ENCODE data around the gene RAB19. TPM values are rescaled to one million over a fixed set of nuclear protein-coding genes. Genes with fewer than 3 reads are reported as not detected.

The RAB19 gene
- polyA plus RNA-seq, 1 donor from 2014 or later, result not detected

DNA sequence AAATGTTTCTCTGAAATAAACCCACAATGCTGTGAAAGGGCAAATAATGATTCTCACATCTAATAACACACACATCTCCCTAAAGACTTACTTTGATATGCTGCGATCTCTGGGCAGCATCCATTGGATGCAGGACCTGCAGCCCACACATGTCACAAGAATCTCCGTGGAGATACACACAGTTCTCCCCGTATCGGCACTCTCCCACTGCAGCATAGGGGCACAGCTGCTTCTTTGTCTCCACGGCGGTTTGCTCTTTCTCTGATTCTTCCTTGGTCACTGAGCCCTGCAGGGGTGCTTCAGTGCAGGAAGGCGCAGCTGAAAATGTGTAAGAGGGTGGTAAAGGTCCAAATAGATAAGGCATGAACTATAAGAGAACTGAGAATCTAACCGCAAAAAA lies 55.1 kb downstream of the RAB19 start:
- Histone ChIP-seq H3K9me3 (ENCODE audit: low read length) (no peaks in the 10 kb centered on the region), H4K20me1 (ENCODE audit: insufficient read depth) (no peaks in the 10 kb centered on the region), H3K27me3 (ENCODE audit: insufficient read depth, low read depth, low read length) (no peaks in the 10 kb centered on the region), H3K9me2 (ENCODE audit: insufficient read depth, low read length) (no peaks in the 10 kb centered on the region), H3K27ac (ENCODE audit: low read length) (no peak overlapping the region), H3K79me2 (replicated peaks; ENCODE audit: insufficient read depth, low read length) (no peaks in the 10 kb centered on the region), H3K4me3 (ENCODE audit: low read length) (no peak overlapping the region), H3K4me2 (ENCODE audit: low read length) (no peak overlapping the region), H2AFZ (ENCODE audit: low read depth, low read length) (no peak overlapping the region), H3F3A (ENCODE audit: insufficient read depth, low read length, poor library complexity, severe bottlenecking) (no peaks in the 10 kb centered on the region), H3K9ac (ENCODE audit: low read length) (no peak overlapping the region), H3K36me3 (ENCODE audit: insufficient read depth, low read length) (peaks cover 9% of the 10 kb centered on the region)
- TF ChIP-seq TAF1 (IDR thresholded peaks at IDR 0.05; ENCODE audit: low read depth), result no peak
- TF ChIP-seq POLR2AphosphoS5 (IDR thresholded peaks at IDR 0.05), result no peak
- no peak for TF ChIP-seq EZH2 (IDR thresholded peaks at IDR 0.05; ENCODE audit: borderline replicate concordance, insufficient read depth, low read length, poor library complexity, severe bottlenecking)
- TF ChIP-seq MXI1 (conservative IDR thresholded peaks at IDR 0.05; ENCODE audit: poor library complexity, severe bottlenecking), result no peak
- TF ChIP-seq, protein P1, sequence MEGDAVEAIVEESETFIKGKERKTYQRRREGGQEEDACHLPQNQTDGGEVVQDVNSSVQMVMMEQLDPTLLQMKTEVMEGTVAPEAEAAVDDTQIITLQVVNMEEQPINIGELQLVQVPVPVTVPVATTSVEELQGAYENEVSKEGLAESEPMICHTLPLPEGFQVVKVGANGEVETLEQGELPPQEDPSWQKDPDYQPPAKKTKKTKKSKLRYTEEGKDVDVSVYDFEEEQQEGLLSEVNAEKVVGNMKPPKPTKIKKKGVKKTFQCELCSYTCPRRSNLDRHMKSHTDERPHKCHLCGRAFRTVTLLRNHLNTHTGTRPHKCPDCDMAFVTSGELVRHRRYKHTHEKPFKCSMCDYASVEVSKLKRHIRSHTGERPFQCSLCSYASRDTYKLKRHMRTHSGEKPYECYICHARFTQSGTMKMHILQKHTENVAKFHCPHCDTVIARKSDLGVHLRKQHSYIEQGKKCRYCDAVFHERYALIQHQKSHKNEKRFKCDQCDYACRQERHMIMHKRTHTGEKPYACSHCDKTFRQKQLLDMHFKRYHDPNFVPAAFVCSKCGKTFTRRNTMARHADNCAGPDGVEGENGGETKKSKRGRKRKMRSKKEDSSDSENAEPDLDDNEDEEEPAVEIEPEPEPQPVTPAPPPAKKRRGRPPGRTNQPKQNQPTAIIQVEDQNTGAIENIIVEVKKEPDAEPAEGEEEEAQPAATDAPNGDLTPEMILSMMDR (IDR thresholded peaks at IDR 0.05; ENCODE audit: poor library complexity, severe bottlenecking), result no peak
- TF ChIP-seq SMC3 (conservative IDR thresholded peaks at IDR 0.05; ENCODE audit: poor library complexity), result no peak
- no peak for TF ChIP-seq EP300 (conservative IDR thresholded peaks at IDR 0.05; ENCODE audit: poor library complexity, severe bottlenecking)
- TF ChIP-seq RAD21 (conservative IDR thresholded peaks at IDR 0.05), result no peak
- TF ChIP-seq, protein P2, sequence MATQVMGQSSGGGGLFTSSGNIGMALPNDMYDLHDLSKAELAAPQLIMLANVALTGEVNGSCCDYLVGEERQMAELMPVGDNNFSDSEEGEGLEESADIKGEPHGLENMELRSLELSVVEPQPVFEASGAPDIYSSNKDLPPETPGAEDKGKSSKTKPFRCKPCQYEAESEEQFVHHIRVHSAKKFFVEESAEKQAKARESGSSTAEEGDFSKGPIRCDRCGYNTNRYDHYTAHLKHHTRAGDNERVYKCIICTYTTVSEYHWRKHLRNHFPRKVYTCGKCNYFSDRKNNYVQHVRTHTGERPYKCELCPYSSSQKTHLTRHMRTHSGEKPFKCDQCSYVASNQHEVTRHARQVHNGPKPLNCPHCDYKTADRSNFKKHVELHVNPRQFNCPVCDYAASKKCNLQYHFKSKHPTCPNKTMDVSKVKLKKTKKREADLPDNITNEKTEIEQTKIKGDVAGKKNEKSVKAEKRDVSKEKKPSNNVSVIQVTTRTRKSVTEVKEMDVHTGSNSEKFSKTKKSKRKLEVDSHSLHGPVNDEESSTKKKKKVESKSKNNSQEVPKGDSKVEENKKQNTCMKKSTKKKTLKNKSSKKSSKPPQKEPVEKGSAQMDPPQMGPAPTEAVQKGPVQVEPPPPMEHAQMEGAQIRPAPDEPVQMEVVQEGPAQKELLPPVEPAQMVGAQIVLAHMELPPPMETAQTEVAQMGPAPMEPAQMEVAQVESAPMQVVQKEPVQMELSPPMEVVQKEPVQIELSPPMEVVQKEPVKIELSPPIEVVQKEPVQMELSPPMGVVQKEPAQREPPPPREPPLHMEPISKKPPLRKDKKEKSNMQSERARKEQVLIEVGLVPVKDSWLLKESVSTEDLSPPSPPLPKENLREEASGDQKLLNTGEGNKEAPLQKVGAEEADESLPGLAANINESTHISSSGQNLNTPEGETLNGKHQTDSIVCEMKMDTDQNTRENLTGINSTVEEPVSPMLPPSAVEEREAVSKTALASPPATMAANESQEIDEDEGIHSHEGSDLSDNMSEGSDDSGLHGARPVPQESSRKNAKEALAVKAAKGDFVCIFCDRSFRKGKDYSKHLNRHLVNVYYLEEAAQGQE (IDR thresholded peaks at IDR 0.05; ENCODE audit: borderline replicate concordance), result no peak

DNA sequence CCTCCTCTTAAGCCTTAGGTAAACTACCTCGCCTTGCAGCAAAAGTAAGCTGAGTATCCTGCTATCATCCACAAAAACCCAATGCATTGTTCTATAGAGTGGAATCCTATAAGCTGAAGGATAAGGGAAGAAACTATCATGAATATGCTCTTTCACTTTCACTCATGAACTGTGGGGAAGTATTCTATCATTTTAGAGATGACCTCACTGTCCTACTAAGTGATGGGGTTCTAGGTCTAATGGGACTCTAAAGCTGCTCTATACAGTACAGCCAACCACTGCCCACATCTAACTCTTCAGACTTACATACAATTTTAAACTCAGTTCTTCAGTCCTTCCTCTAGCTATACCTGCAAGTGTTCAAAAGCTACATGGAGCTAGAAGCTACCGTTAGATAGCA lies 59.3 kb downstream of the RAB19 start:
- peaks cover 4% of the 10 kb centered on the region for H3K36me3 ChIP-seq (ENCODE audit: insufficient read depth, low read length)
- H2AFZ ChIP-seq (ENCODE audit: low read depth, low read length), result no peak overlapping the region
- H3K9me2 ChIP-seq (ENCODE audit: insufficient read depth, low read length), result no peaks in the 10 kb centered on the region
- H3K9me3 ChIP-seq (ENCODE audit: low read length), result no peaks in the 10 kb centered on the region
- H3K4me3 ChIP-seq (ENCODE audit: low read length), result no peak overlapping the region
- peaks cover 5% of the 10 kb centered on the region for H4K20me1 ChIP-seq (ENCODE audit: insufficient read depth)
- no peak overlapping the region for H3K27ac ChIP-seq (ENCODE audit: low read length)
- H3F3A ChIP-seq (ENCODE audit: insufficient read depth, low read length, poor library complexity, severe bottlenecking), result no peaks in the 10 kb centered on the region
- TF ChIP-seq EP300 (conservative IDR thresholded peaks at IDR 0.05; ENCODE audit: poor library complexity, severe bottlenecking) (no peak), RAD21 (conservative IDR thresholded peaks at IDR 0.05) (no peak), MXI1 (conservative IDR thresholded peaks at IDR 0.05; ENCODE audit: poor library complexity, severe bottlenecking) (no peak), SMC3 (conservative IDR thresholded peaks at IDR 0.05; ENCODE audit: poor library complexity) (no peak), POLR2AphosphoS5 (IDR thresholded peaks at IDR 0.05) (no peak), TAF1 (IDR thresholded peaks at IDR 0.05; ENCODE audit: low read depth) (no peak), EZH2 (IDR thresholded peaks at IDR 0.05; ENCODE audit: borderline replicate concordance, insufficient read depth, low read length, poor library complexity, severe bottlenecking) (no peak)
- TF ChIP-seq, protein P1 (IDR thresholded peaks at IDR 0.05; ENCODE audit: poor library complexity, severe bottlenecking), result no peak
- H3K79me2 ChIP-seq (replicated peaks; ENCODE audit: insufficient read depth, low read length), result peaks cover 5% of the 10 kb centered on the region
- H3K4me2 ChIP-seq (ENCODE audit: low read length), result no peak overlapping the region
- H3K27me3 ChIP-seq (ENCODE audit: insufficient read depth, low read depth, low read length), result no peaks in the 10 kb centered on the region
- H3K9ac ChIP-seq (ENCODE audit: low read length), result no peak overlapping the region
